PFSK-1 (cell line): Measurements from ENCODE around the gene CLCN7.

Source experiments
- FOXP2 ChIP-seq: optimal IDR thresholded peaks from 2 replicates; pipeline ENCODE3; 2011; ENCODE audit warnings: borderline replicate concordance, control low read depth, inconsistent platforms; ENCODE audit not compliant: insufficient read depth; ENCODE audit errors: extremely low read length, extremely low read depth
- POLR2AphosphoS5 ChIP-seq: IDR thresholded peaks from 2 replicates; pipeline ENCODE4 v1.6.1; 2012; ENCODE audit warnings: low read depth, mild to moderate bottlenecking, control low read depth, low read length, moderate library complexity
- SIN3A ChIP-seq: IDR thresholded peaks from 2 replicates; pipeline ENCODE4 v1.6.1; 2012; ENCODE audit warnings: mild to moderate bottlenecking, low read length, moderate library complexity, borderline replicate concordance; ENCODE audit not compliant: insufficient read depth
- TAF1 ChIP-seq: IDR thresholded peaks from 2 replicates; pipeline ENCODE4 v1.6.1; 2012; ENCODE audit warnings: low read length, control low read depth, borderline replicate concordance; ENCODE audit not compliant: insufficient read depth
- TF ChIP-seq, protein P1 (sequence below), 2 experiments: IDR thresholded peaks; 2 replicates each; pipeline versions ENCODE4 v1.6.1 to v1.8.0; 2011 to 2012; ENCODE audit warnings: low read depth in 2 of 2, low read length in 2 of 2, control low read depth in 1 of 2, inconsistent platforms in 1 of 2, mild to moderate bottlenecking in 1 of 2, moderate library complexity in 1 of 2; ENCODE audit not compliant: insufficient read depth in 1 of 2

DNA sequence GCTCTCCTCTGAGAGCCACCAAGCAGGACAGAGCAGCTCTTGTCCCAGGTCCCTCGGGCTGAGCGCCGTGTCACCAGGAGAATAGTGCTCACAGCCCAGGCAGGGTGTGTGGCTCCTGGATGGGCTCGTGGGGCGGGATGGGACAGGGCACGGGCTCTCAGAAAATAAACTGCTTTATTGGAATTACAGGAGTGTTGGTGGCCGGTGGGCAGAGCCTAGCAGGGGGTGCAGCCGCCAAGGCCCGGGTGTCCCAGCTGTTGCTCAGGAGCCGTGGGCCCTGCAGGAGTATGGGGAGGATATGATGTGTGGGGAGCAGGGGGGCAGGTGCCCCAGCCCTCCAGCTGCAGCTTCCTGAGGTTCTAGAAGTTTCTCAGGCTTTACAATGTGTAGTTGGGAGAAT lies 35.4 kb upstream of the CLCN7 start:
- no peak for TF ChIP-seq SIN3A
- TF ChIP-seq, protein P1, sequence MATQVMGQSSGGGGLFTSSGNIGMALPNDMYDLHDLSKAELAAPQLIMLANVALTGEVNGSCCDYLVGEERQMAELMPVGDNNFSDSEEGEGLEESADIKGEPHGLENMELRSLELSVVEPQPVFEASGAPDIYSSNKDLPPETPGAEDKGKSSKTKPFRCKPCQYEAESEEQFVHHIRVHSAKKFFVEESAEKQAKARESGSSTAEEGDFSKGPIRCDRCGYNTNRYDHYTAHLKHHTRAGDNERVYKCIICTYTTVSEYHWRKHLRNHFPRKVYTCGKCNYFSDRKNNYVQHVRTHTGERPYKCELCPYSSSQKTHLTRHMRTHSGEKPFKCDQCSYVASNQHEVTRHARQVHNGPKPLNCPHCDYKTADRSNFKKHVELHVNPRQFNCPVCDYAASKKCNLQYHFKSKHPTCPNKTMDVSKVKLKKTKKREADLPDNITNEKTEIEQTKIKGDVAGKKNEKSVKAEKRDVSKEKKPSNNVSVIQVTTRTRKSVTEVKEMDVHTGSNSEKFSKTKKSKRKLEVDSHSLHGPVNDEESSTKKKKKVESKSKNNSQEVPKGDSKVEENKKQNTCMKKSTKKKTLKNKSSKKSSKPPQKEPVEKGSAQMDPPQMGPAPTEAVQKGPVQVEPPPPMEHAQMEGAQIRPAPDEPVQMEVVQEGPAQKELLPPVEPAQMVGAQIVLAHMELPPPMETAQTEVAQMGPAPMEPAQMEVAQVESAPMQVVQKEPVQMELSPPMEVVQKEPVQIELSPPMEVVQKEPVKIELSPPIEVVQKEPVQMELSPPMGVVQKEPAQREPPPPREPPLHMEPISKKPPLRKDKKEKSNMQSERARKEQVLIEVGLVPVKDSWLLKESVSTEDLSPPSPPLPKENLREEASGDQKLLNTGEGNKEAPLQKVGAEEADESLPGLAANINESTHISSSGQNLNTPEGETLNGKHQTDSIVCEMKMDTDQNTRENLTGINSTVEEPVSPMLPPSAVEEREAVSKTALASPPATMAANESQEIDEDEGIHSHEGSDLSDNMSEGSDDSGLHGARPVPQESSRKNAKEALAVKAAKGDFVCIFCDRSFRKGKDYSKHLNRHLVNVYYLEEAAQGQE (IDR thresholded peaks at IDR 0.05; ENCODE audit: insufficient read depth in 1 of 2, low read depth in 2 of 2, low read length in 2 of 2) = no peak
- no peak for TF ChIP-seq POLR2AphosphoS5
- TF ChIP-seq FOXP2 = no peak
- no peak for TF ChIP-seq TAF1
